HG02571 (cell line): ENCODE measurements around the gene IRX2.

Source experiments
- ATAC-seq: cut with Tn5 transposase; IDR thresholded peaks from one replicate; pipeline ENCODE4 v1.9.1; 2021; ENCODE audit warnings: mild to moderate bottlenecking, moderate library complexity; ENCODE audit not compliant: unreplicated experiment

The IRX2 gene

GRCh38 chr5:2721385-2722138, 29.9 kb downstream of the IRX2 start:
- no peak for ATAC-seq

GRCh38 chr5:2719332-2719731, 32.1 kb downstream of the IRX2 start:
- ATAC-seq, result no peak

- ATAC-seq, result no peak
Measured at GRCh38 chr5:2718115-2718514, 33.4 kb downstream of the IRX2 start.

GRCh38 chr5:2715856-2716255, 35.6 kb downstream of the IRX2 start:
- ATAC-seq, result no peak

GRCh38 chr5:2714805-2715204, 36.7 kb downstream of the IRX2 start:
- no peak for ATAC-seq

- no peak for ATAC-seq
Measured at GRCh38 chr5:2714026-2714425, 37.5 kb downstream of the IRX2 start.

GRCh38 chr5:2711446-2712425, 39.7 kb downstream of the IRX2 start:
- ATAC-seq, result no peak

GRCh38 chr5:2710910-2711309, 40.6 kb downstream of the IRX2 start:
- no peak for ATAC-seq

- no peak for ATAC-seq
Measured at GRCh38 chr5:2709976-2710689, 41.3 kb downstream of the IRX2 start.

GRCh38 chr5:2708751-2709150, 42.7 kb downstream of the IRX2 start:
- ATAC-seq, result no peak

- no peak for ATAC-seq
Measured at GRCh38 chr5:2708132-2708531, 43.3 kb downstream of the IRX2 start.

- no peak for ATAC-seq
Measured at GRCh38 chr5:2705861-2706260, 45.6 kb downstream of the IRX2 start.

- ATAC-seq, result no peak
Measured at GRCh38 chr5:2704806-2705645, 46.5 kb downstream of the IRX2 start.

- ATAC-seq, result no peak
Measured at GRCh38 chr5:2704111-2704510, 47.4 kb downstream of the IRX2 start.

GRCh38 chr5:2703615-2704014, 47.9 kb downstream of the IRX2 start:
- ATAC-seq, result no peak

- no peak for ATAC-seq
Measured at GRCh38 chr5:2703041-2703440, 48.4 kb downstream of the IRX2 start.

- ATAC-seq, result no peak
Measured at GRCh38 chr5:2702096-2702879, 49.2 kb downstream of the IRX2 start.

GRCh38 chr5:2701592-2701991, 49.9 kb downstream of the IRX2 start:
- ATAC-seq, result no peak

GRCh38 chr5:2700876-2701275, 50.6 kb downstream of the IRX2 start:
- ATAC-seq, result no peak

- ATAC-seq, result no peak
Measured at GRCh38 chr5:2699686-2700085, 51.8 kb downstream of the IRX2 start.
